Sigmoid colon (tissue), 7 donors: Measurements from ENCODE around the gene LY9. TPM values are rescaled to one million over a fixed set of nuclear protein-coding genes. Genes with fewer than 3 reads are reported as not detected.

ENCODE experiments used
- DNase-seq: peaks from one replicate; pipeline ENCODE4 v3.0.0-alpha.2; 2019
- H3K27ac ChIP-seq, 4 donors: fragments of 200-600 bp; sonication (generic); one replicate each; pipeline ENCODE4 v1.5.1; 2016 to 2019; ENCODE audit warnings: mild to moderate bottlenecking in 1 of 4
- H3K27me3 ChIP-seq, 3 donors: fragments of 200-600 bp; sonication (generic); one replicate each; pipeline ENCODE4 v1.5.1; 2019; ENCODE audit warnings: mild to moderate bottlenecking in 1 of 3
- H3K36me3 ChIP-seq, 4 donors: fragments of 200-600 bp; sonication (generic); one replicate each; pipeline ENCODE4 v1.5.1; 2016 to 2019
- H3K4me1 ChIP-seq, 4 donors: fragments of 200-600 bp; sonication (generic); one replicate each; pipeline ENCODE4 v1.5.1; 2017 to 2019
- H3K4me3 ChIP-seq, 4 donors: fragments of 200-600 bp; sonication (generic); one replicate each; pipeline ENCODE4 v1.5.1; 2017 to 2019; ENCODE audit warnings: mild to moderate bottlenecking in 2 of 4, moderate library complexity in 1 of 4
- H3K9me3 ChIP-seq, 4 donors: fragments of 200-600 bp in 3 of 4; sonication (generic) in 3 of 4; one replicate each; pipeline versions ENCODE4 v1.5.1 to v1.6.1; 2013 to 2019
- CTCF ChIP-seq, 4 experiments: fragments of 450-650 bp in 3 of 4; fragments of 200-600 bp in 1 of 4; IDR thresholded peaks; one replicate each; pipeline ENCODE4 v1.5.1; 2016 to 2019; ENCODE audit warnings: antibody characterized with exemption in 4 of 4, mild to moderate bottlenecking in 3 of 4, moderate library complexity in 2 of 4
- EP300 ChIP-seq, 4 donors: sonication (generic); formaldehyde crosslinking; IDR thresholded peaks; one replicate each; pipeline ENCODE4 v1.6.1; 2017; ENCODE audit warnings: antibody characterized with exemption in 4 of 4
- POLR2A ChIP-seq, 2 donors: fragments of 450-650 bp; IDR thresholded peaks; one replicate each; pipeline ENCODE4 v1.6.1; 2016; ENCODE audit warnings: antibody characterized with exemption in 2 of 2, mild to moderate bottlenecking in 2 of 2, moderate library complexity in 2 of 2
- POLR2AphosphoS5 ChIP-seq, 4 donors: sonication (generic); formaldehyde crosslinking; IDR thresholded peaks; one replicate each; pipeline ENCODE4 v1.6.1; 2017; ENCODE audit warnings: antibody characterized with exemption in 4 of 4
- WGBS, 2 donors: extraction: QIAGEN DNeasy Blood & Tissue Kit; methylation state at CpG; one replicate each; pipeline ENCODE4 v1.1.7; 2013; 5-methylcytosine and 5-hydroxymethylcytosine counted together
- intact Hi-C: fragments of 100-400 bp; cut with DNase I; formaldehyde crosslinking; loops from one replicate; pipeline ENCODE4 v1.15.1; 2023
- polyA plus RNA-seq, 3 donors: library from polyadenylated mRNA; stranded (reverse); fragments of 200-250 nt; gene quantifications; one replicate each; pipeline ENCODE4 v1.2.3, GENCODE V29; 2013
- total RNA-seq, 4 donors: library from RNA; depleted of rRNA; stranded (reverse); fragments of >200 nt; gene quantifications; one replicate each; pipeline ENCODE4 v1.1.0, GENCODE V29; 2016
- donor health status: healthy with polysubstance abuse.
- donor health status: Bipolar disorder and iron deficiency.
- donor health status: healthy.

The LY9 gene
- total and polyA plus RNA-seq, 7 donors, result under 0.01 to 12.8 (median 0.23) TPM; not detected in 2

DNA sequence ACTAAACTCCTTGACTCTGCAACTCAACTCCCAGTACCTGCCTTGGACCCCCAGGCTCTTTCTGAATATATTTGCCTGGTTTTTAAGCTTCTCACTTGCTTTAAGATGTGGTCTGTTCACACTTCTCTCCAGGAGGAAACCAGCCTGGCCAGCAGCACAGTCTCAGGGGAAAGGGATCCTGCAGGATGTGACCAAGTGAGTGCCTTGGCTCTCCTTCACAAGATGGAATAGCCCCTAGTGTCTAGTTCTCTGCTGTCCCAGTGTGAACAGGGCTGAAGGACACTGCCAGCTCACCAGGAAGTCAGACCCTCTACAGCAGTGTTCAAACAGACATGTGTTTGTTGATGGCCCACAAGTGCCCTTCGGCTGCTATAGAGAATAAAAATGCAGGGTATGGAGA lies 33.8 kb downstream of the LY9 start:
- 88 to 90% methylated on average over 1 of the region's 1 CpG for WGBS, 2 donors
- no peaks in the 10 kb centered on the region for H3K9me3 ChIP-seq
- intact Hi-C loops, result loop anchor here (10.0 kb wide), 1 partner anchor 265 kb away; the partner anchor contains the start of gene KLHDC9

DNA sequence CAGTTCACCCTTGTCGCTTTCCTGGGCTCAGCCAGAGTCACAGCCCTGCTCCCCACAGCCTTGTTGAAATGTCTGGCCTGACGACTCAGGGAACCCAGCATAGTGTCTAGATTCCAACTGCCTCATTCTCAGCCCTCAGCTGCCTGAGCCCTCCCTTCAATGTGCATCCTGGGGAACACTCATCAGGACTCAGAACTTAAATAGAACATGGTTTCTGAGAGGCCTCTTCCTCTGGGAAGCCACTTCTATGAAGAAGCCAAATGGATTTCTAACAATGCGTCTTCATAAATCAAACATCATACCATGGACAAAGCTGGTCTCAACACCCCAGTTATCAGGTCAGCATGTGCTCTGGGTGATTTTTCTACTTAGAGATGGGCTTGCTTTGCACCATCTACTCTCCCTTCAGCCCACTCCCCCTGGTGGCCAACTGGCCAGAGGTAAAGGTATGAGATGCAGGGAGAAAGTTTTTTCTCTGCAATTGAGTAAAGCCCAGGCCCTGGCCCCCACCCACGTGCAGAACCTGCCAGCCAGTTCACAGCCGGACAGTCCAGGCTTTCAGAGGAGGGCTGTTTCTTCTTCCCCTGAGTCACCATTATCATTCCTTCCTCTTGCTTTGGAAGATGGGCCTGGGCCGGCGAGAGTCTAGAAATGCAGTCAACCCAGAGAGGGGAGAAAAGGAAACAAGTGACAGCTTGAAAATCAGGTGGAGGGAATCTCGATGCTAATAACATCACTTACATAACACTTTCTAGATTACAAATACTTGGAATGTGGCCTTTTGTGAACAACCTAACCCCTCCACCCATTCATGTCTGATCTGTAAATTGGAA lies 34.6 kb downstream of the LY9 start:
- no peaks in the 10 kb centered on the region for H3K27me3 ChIP-seq
- no peaks in the 10 kb centered on the region for H3K9me3 ChIP-seq
- intact Hi-C loops, result loop anchor here (10.0 kb wide), 1 partner anchor 264 kb away; the partner anchor contains the start of gene KLHDC9
- H3K4me1 ChIP-seq, result no peaks in the 10 kb centered on the region
- WGBS, 2 donors, result 63 to 64% methylated on average over 8 of the region's 8 CpGs
- DNase-seq, result no peak
- no peak overlapping the region for H3K4me3 ChIP-seq
- TF ChIP-seq POLR2A (IDR thresholded peaks at IDR 0.05) (no peak), CTCF (IDR thresholded peaks at IDR 0.05) (peak in 1 of 4 experiments; percentile 44)
- H3K36me3 ChIP-seq, result no peaks in the 10 kb centered on the region
- H3K27ac ChIP-seq, result no peak overlapping the region

More for the DNA sequence above, 33.8 kb downstream of the LY9 start:
- Histone ChIP-seq H3K4me1 (no peaks in the 10 kb centered on the region), H3K27ac (no peak overlapping the region), H3K4me3 (no peak overlapping the region), H3K36me3 (no peaks in the 10 kb centered on the region), H3K27me3 (no peaks in the 10 kb centered on the region)
- DNase-seq, result no peak
- no peak for TF ChIP-seq POLR2A (IDR thresholded peaks at IDR 0.05)
- no peak for TF ChIP-seq EP300 (IDR thresholded peaks at IDR 0.05)
- no peak for TF ChIP-seq POLR2AphosphoS5 (IDR thresholded peaks at IDR 0.05)
- no peak for TF ChIP-seq CTCF (IDR thresholded peaks at IDR 0.05)

DNA sequence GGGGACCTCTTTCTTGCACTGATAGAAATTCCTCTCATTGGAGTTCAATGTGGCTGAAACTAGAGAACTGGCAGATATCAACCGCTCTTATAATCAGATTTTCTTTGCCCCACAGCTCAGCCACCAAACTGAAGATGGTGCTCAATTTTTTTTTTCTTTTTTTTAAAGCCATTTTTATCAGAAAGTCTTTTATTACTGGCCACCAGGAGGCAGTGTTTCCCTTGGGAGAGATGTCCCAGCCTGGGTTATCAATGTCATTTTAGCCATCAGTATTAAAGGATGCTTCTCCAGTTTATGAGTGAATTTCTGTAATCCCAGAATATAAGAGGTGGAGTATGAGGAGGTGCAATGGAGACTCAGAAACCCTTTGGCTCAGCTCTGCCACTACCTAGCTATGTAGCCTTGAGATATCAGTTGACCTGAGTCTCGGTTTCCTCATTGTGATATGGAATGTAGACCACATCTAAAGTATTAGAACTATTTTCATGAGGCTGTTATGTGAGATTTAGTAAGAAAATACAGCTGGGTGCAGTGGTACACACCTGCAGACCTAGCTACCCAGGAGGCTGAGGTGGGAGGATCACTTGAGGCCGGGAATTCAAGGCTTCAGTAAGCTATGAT lies 39.1 kb downstream of the LY9 start:
- H3K9me3 ChIP-seq, result no peaks in the 10 kb centered on the region
- H3K27me3 ChIP-seq, result no peaks in the 10 kb centered on the region
- TF ChIP-seq POLR2A (IDR thresholded peaks at IDR 0.05) (no peak), CTCF (IDR thresholded peaks at IDR 0.05) (peak in 2 of 4 experiments; percentile 40 to 41), POLR2AphosphoS5 (IDR thresholded peaks at IDR 0.05) (no peak), EP300 (IDR thresholded peaks at IDR 0.05) (no peak)
- no peak overlapping the region for H3K27ac ChIP-seq
- no peaks in the 10 kb centered on the region for H3K4me1 ChIP-seq
- intact Hi-C loops, result loop anchor here (5.0 to 10.0 kb wide), 2 partner anchors 117 to 260 kb away; partner anchors contain the start of genes ITLN2 and KLHDC9
- H3K36me3 ChIP-seq, result no peaks in the 10 kb centered on the region
- no peak overlapping the region for H3K4me3 ChIP-seq
- WGBS, 2 donors, result 78 to 82% methylated on average over 3 of the region's 3 CpGs
- no peak for DNase-seq

DNA sequence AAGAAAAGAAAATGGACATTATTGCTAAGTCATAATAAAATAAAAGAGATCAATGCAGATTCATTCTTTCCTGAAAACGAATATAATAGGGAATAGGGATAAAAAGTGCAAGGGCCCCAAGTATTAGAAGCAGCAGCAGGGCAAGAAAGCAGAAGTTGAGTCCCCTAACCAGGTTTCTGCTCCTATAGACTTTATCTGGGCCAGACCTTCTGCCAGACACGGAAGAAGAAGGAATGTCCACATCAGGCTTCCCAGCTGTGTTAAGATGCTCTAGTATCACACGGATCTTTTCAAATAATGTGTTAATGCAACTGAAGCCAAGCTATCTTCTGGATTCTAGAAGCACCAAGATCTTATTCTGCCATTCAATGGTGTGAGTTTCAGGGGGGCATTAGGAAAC lies 39.8 kb downstream of the LY9 start:
- Histone ChIP-seq H3K4me1 (no peaks in the 10 kb centered on the region), H3K4me3 (no peak overlapping the region), H3K9me3 (no peaks in the 10 kb centered on the region), H3K36me3 (no peaks in the 10 kb centered on the region), H3K27ac (no peak overlapping the region), H3K27me3 (no peaks in the 10 kb centered on the region)
- 60 to 82% methylated on average over 3 of the region's 3 CpGs for WGBS, 2 donors
- TF ChIP-seq CTCF (IDR thresholded peaks at IDR 0.05), result no peak
- no peak for TF ChIP-seq POLR2AphosphoS5 (IDR thresholded peaks at IDR 0.05)
- no peak for TF ChIP-seq EP300 (IDR thresholded peaks at IDR 0.05)
- TF ChIP-seq POLR2A (IDR thresholded peaks at IDR 0.05), result no peak
- intact Hi-C loops, result loop anchor here (5.0 to 10.0 kb wide), 2 partner anchors 117 to 259 kb away; partner anchors contain the start of genes ITLN2 and KLHDC9
- DNase-seq, result no peak
